ENCODE measurements around the gene SMYD3. TPM values are rescaled to one million over a fixed set of nuclear protein-coding genes. Genes with fewer than 3 reads are reported as not detected.

SMYD3 gene
- total RNA-seq, 1 experiment from 2014 or later, result 25.5 TPM

- no peak overlapping the region for H2BK15ac ChIP-seq (ENCODE audit: low read depth, low read length)
- H3K4me2 ChIP-seq (ENCODE audit: insufficient read depth, insufficient read length, low read length), result no peak overlapping the region
- Mint-ChIP-seq H3K36me3 (ENCODE audit: insufficient read depth in 1 of 3, low read depth in 3 of 3) (no peaks in the 10 kb centered on the region), H3K4me1 (peaks cover 58 to 65% of the 10 kb centered on the region in 2 experiments), H3K4me3 (no peak overlapping the region), H3K27ac (no peak overlapping the region), H3K27me3 (ENCODE audit: low read depth) (peaks cover 7% of the 10 kb centered on the region; the same call in 1 of the 2 replicates), H3K9me3 (no peaks in the 10 kb centered on the region)
- H2BK20ac ChIP-seq (ENCODE audit: low read depth, low read length, poor library complexity, severe bottlenecking), result no peak overlapping the region
- H2BK120ac ChIP-seq (ENCODE audit: low read depth, low read length, poor library complexity, severe bottlenecking), result no peak overlapping the region
- no peaks in the 10 kb centered on the region for H3K79me2 ChIP-seq (ENCODE audit: insufficient read depth, low read length)
- no peak overlapping the region for H2AK5ac ChIP-seq (ENCODE audit: insufficient read length, low read length)
- H2BK12ac ChIP-seq (ENCODE audit: insufficient read length, low read depth, low read length), result no peak overlapping the region
- H3K14ac ChIP-seq (ENCODE audit: insufficient read depth, low read length), result no peak overlapping the region
- no peaks in the 10 kb centered on the region for H3K9me3 ChIP-seq (ENCODE audit: control insufficient read depth, low read depth, low read length)
- no peak for DNase-seq
- TF ChIP-seq CTCF (conservative IDR thresholded peaks at IDR 0.05), result no peak
- WGBS (ENCODE audit: extremely low coverage, insufficient read length, low lambda C conversion rate), result no CpG with 5 or more reads among the region's 6 CpGs
- no peak overlapping the region for H3T11ph ChIP-seq (ENCODE audit: low read length)
- no peak overlapping the region for H4K8ac ChIP-seq (replicated peaks; ENCODE audit: insufficient read length, low read depth, low read length)
- H3K79me1 ChIP-seq (ENCODE audit: insufficient read depth, low read depth, low read length, poor library complexity, severe bottlenecking), result no peaks in the 10 kb centered on the region
- no peak overlapping the region for H3K27ac ChIP-seq (ENCODE audit: insufficient read length, low read depth, low read length)
- no peak overlapping the region for H2BK5ac ChIP-seq (ENCODE audit: insufficient read length, low read length)
- no peak overlapping the region for H3K4ac ChIP-seq (ENCODE audit: low read depth, low read length)
- no peak overlapping the region for H3K9ac ChIP-seq (ENCODE audit: extremely low read depth, insufficient read length, low read length)
- no peak overlapping the region for H2AFZ ChIP-seq (ENCODE audit: low read length)
- H3K4me1 ChIP-seq (ENCODE audit: insufficient read depth, low read length), result peaks cover 3% of the 10 kb centered on the region
- H3K27me3 ChIP-seq (ENCODE audit: insufficient read depth, low read length), result no peaks in the 10 kb centered on the region
- H4K20me1 ChIP-seq (ENCODE audit: control insufficient read depth, insufficient read depth, insufficient read length), result no peaks in the 10 kb centered on the region
- H3K56ac ChIP-seq (ENCODE audit: insufficient read length, low read depth, low read length), result no peak overlapping the region
- H3K23me2 ChIP-seq (ENCODE audit: insufficient read length, low read depth, low read length, poor library complexity, severe bottlenecking), result no peaks in the 10 kb centered on the region
- H3K18ac ChIP-seq (ENCODE audit: insufficient read length, low read depth, low read length), result no peak overlapping the region
- H4K5ac ChIP-seq (ENCODE audit: insufficient read length, low read depth, low read length), result no peak overlapping the region
- H3K23ac ChIP-seq (ENCODE audit: insufficient read length, low read depth, low read length), result no peak overlapping the region
- no peak overlapping the region for H4K91ac ChIP-seq (ENCODE audit: insufficient read length, low read depth, low read length)
Observed at GRCh38 chr1:246069581-246069980, 437.5 kb downstream of the SMYD3 start.

Data from H9 (cell line).